ENCODE measurements around the gene MAB21L3. TPM values are rescaled to one million over a fixed set of nuclear protein-coding genes. Genes with fewer than 3 reads are reported as not detected.

MAB21L3 gene
- polyA plus RNA-seq, 1 experiment: 0.34 TPM

- H3K36me3 ChIP-seq (ENCODE audit: control insufficient read depth, insufficient read depth, low read length): no peaks in the 10 kb centered on the region
- no peaks in the 10 kb centered on the region for H3K27me3 ChIP-seq (ENCODE audit: control insufficient read depth, insufficient read depth, low read length)
- ChIA-PET POLR2A (no interaction called here), CTCF (no interaction called here)
- peak; percentile 89 for DNase-seq (ENCODE audit: low read depth)
- no peak for TF ChIP-seq CTCF (IDR thresholded peaks at IDR 0.05; ENCODE audit: insufficient read depth, low read depth, low read length)
- no peak overlapping the region for H3K4me3 ChIP-seq (ENCODE audit: low read depth, low read length)
Observed at GRCh38 chr1:116115476-116116439, 4.6 kb downstream of the MAB21L3 start.

- no peaks in the 10 kb centered on the region for H3K36me3 ChIP-seq (ENCODE audit: control insufficient read depth, insufficient read depth, low read length)
- DNase-seq (ENCODE audit: low read depth): no peak
- CTCF ChIA-PET: interaction anchor here (0.8 kb wide), 1 partner anchor 21 kb away, joined by 3 read pairs; no protein-coding TSS in a partner anchor
- H3K4me3 ChIP-seq (ENCODE audit: low read depth, low read length): no peak overlapping the region
- H3K27me3 ChIP-seq (ENCODE audit: control insufficient read depth, insufficient read depth, low read length): no peaks in the 10 kb centered on the region
- POLR2A ChIA-PET: no interaction called here
- TF ChIP-seq CTCF (IDR thresholded peaks at IDR 0.05; ENCODE audit: insufficient read depth, low read depth, low read length): no peak
Observed at GRCh38 chr1:116118471-116118870, 7.3 kb downstream of the MAB21L3 start.

- TF ChIP-seq CTCF (IDR thresholded peaks at IDR 0.05; ENCODE audit: insufficient read depth, low read depth, low read length): no peak
- no peak for DNase-seq (ENCODE audit: low read depth)
- Histone ChIP-seq H3K4me3 (ENCODE audit: low read depth, low read length) (no peak overlapping the region), H3K36me3 (ENCODE audit: control insufficient read depth, insufficient read depth, low read length) (no peaks in the 10 kb centered on the region), H3K27me3 (ENCODE audit: control insufficient read depth, insufficient read depth, low read length) (no peaks in the 10 kb centered on the region)
- ChIA-PET CTCF (interaction anchor here (0.6 to 0.9 kb wide), 2 partner anchors 31 to 43 kb away, joined by 3 read pairs; no protein-coding TSS in a partner anchor), POLR2A (no interaction called here)
Observed at GRCh38 chr1:116119876-116120275, 8.7 kb downstream of the MAB21L3 start.

DNA sequence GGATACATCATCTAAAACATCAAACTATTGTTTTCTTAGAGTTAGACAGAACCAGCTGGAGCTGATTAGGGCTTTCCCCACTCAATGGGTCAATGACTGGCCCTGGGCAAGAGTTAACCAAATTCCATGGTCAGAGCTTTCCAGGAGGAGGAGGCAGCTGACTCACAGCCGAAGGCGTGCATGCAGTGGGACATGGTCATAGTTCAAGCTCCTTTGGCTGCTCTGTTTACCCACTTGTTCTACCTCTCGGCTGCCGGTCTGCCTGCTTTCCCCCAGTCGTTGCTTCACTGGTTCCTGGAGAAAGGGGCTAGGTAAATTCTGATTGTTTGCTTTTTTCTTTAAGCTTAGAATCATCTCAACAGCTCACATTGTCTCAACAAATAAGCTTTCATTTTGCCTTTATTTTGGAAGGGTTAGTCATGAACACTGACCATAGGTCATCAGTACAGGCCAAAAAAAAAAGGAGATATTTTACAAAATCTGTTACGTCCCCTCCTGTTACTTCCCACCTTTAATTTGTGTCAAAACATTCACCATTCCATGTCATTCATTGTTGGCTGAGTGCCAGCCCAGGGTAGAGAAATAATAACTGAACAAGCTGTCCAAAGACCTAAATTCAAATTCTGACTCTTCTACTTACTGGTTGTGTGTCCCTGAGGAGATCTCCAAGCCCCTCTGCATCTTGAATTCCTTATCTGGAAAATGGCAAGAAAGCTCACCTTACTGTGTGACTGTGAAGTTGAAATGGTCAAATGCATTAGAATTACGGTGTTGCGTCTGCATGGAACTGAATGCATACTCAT lies 12.0 kb downstream of the MAB21L3 start:
- ChIA-PET CTCF (interaction anchor here (0.6 to 2.7 kb wide), 8 partner anchors 9 to 1980 kb away, joined by 3 to 16 read pairs (median 4); no protein-coding TSS in a partner anchor), POLR2A (interaction anchor here (0.8 kb wide), 1 partner anchor 12 kb away, joined by 7 read pairs; the partner anchor contains the start of gene MAB21L3)
- H3K27me3 ChIP-seq (ENCODE audit: control insufficient read depth, insufficient read depth, low read length): peaks cover 3% of the 10 kb centered on the region
- H3K4me3 ChIP-seq (ENCODE audit: low read depth, low read length): no peak overlapping the region
- DNase-seq (ENCODE audit: low read depth): peak; percentile 86
- no peaks in the 10 kb centered on the region for H3K36me3 ChIP-seq (ENCODE audit: control insufficient read depth, insufficient read depth, low read length)
- TF ChIP-seq CTCF (IDR thresholded peaks at IDR 0.05; ENCODE audit: insufficient read depth, low read depth, low read length): no peak

Data from BJ (cell line).